Fibroblast of lung (primary cell): Measurements from ENCODE around the gene TIAM1. TPM values are rescaled to one million over a fixed set of nuclear protein-coding genes. Genes with fewer than 3 reads are reported as not detected.

Experiments used
- DNase-seq, 2 donors: peaks; one replicate each; pipeline versions ENCODE4 v3.0.0 to v3.0.0-alpha.2; 2010; ENCODE audit warnings: low read depth in 2 of 2
- H2AFZ ChIP-seq: 2 replicates; pipeline ENCODE4 v1.5.1; 2012; ENCODE audit warnings: low read length, control low read depth, inconsistent platforms
- H3K27ac ChIP-seq: 2 replicates; pipeline ENCODE4 v1.5.1; 2011; ENCODE audit warnings: low read length, control low read depth; ENCODE audit not compliant: insufficient read depth
- H3K27me3 ChIP-seq: 2 replicates; pipeline ENCODE4 v1.5.1; 2011; ENCODE audit warnings: mild to moderate bottlenecking, low read length; ENCODE audit not compliant: control insufficient read depth, insufficient read depth
- H3K36me3 ChIP-seq: 2 replicates; pipeline ENCODE4 v1.5.1; 2011; ENCODE audit warnings: low read length; ENCODE audit not compliant: control insufficient read depth, insufficient read depth
- H3K4me1 ChIP-seq: 2 replicates; pipeline ENCODE4 v1.5.1; 2011; ENCODE audit warnings: low read length; ENCODE audit not compliant: control insufficient read depth, insufficient read depth; ENCODE audit errors: extremely low read depth
- H3K4me2 ChIP-seq: 2 replicates; pipeline ENCODE4 v1.5.1; 2011; ENCODE audit warnings: low read length, control low read depth; ENCODE audit not compliant: insufficient read depth; ENCODE audit errors: extremely low read depth
- H3K4me3 ChIP-seq, 4 experiments: fragments of 200-600 bp in 1 of 4; sonication (generic) in 1 of 4; replicated peaks in 1 of 4; 2 replicates each; pipeline ENCODE4 v1.5.1; 2011 to 2016; ENCODE audit warnings: low read length in 4 of 4, low read depth in 3 of 4, mild to moderate bottlenecking in 3 of 4, control low read depth in 2 of 4, inconsistent platforms in 1 of 4, mixed read lengths in 1 of 4; ENCODE audit not compliant: insufficient read depth in 1 of 4; ENCODE audit errors: control extremely low read depth in 1 of 4
- H3K79me2 ChIP-seq: 2 replicates; pipeline ENCODE4 v1.5.1; 2012; ENCODE audit warnings: mild to moderate bottlenecking, low read length, inconsistent platforms; ENCODE audit not compliant: control insufficient read depth, insufficient read depth
- H3K9ac ChIP-seq: 2 replicates; pipeline ENCODE4 v1.5.1; 2011; ENCODE audit warnings: mild to moderate bottlenecking, low read length, control low read depth; ENCODE audit not compliant: insufficient read depth
- H3K9me3 ChIP-seq: 2 replicates; pipeline ENCODE4 v1.5.1; 2012; ENCODE audit warnings: low read depth, low read length; ENCODE audit not compliant: control insufficient read depth, insufficient read depth
- H4K20me1 ChIP-seq: 2 replicates; pipeline ENCODE4 v1.5.1; 2011; ENCODE audit warnings: low read length; ENCODE audit not compliant: control insufficient read depth, insufficient read depth; ENCODE audit errors: extremely low read depth
- EZH2 ChIP-seq: IDR thresholded peaks from 2 replicates; pipeline ENCODE4 v1.5.1; 2012; ENCODE audit warnings: low read length, control low read depth, mild to moderate bottlenecking; ENCODE audit errors: missing control alignments
- polyA plus RNA-seq, 2 donors: library from polyadenylated mRNA; depleted of rRNA in 1 of 2; stranded (reverse) in 1 of 2; unstranded in 1 of 2; fragments of >200 nt; gene quantifications; 2 replicates each; pipeline ENCODE4 v1.2.1, GENCODE V29; 2011 to 2012; ENCODE audit warnings: missing spikeins in 1 of 2
- total RNA-seq: library from RNA; depleted of rRNA; stranded (reverse); fragments of >200 nt; gene quantifications from 2 replicates; pipeline ENCODE4 v1.2.1, GENCODE V29; 2014
- TF ChIP-seq, protein P1 (sequence below), 2 donors: IDR thresholded peaks in 1 of 2; conservative IDR thresholded peaks in 1 of 2; 1 replicate in 1 of 2; 2 replicates in 1 of 2; pipeline ENCODE4 v1.5.1; 2011 to 2012; ENCODE audit warnings: low read length in 2 of 2, control low read depth in 1 of 2, inconsistent platforms in 1 of 2, low read depth in 1 of 2, mild to moderate bottlenecking in 1 of 2

The TIAM1 gene
- total and polyA plus RNA-seq, 2 donors (not counting 1 experiment from before 2014, with no cell fraction given) = under 0.01 to 0.52 TPM

DNA sequence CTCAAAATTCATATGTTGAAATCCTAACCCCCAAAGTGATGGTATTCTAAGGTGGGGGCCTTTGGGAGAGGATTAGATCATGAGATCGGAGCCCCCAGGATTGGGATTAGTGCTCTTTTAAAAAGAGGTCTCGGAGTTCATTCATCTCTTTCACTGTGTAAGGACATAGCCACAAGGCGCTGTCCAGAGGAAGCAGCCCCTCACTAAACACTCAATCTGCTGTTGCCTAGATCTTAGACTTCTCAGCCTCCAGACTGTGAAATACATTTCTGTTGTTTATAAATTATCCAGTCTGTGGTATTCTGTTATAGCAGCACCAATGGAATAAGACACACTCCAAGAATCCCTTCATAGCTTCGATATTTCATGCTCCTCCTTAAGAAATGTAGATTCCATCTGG lies 12.4 kb upstream of the TIAM1 start:
- Histone ChIP-seq H3K9ac (no peak overlapping the region), H3K27ac (no peak overlapping the region), H3K79me2 (no peaks in the 10 kb centered on the region), H3K36me3 (no peaks in the 10 kb centered on the region), H3K4me1 (peaks cover 2% of the 10 kb centered on the region), H3K4me3 (no peak overlapping the region), H3K27me3 (no peaks in the 10 kb centered on the region), H2AFZ (no peak overlapping the region), H3K4me2 (no peak overlapping the region), H3K9me3 (no peaks in the 10 kb centered on the region), H4K20me1 (no peaks in the 10 kb centered on the region)
- TF ChIP-seq, protein P1, sequence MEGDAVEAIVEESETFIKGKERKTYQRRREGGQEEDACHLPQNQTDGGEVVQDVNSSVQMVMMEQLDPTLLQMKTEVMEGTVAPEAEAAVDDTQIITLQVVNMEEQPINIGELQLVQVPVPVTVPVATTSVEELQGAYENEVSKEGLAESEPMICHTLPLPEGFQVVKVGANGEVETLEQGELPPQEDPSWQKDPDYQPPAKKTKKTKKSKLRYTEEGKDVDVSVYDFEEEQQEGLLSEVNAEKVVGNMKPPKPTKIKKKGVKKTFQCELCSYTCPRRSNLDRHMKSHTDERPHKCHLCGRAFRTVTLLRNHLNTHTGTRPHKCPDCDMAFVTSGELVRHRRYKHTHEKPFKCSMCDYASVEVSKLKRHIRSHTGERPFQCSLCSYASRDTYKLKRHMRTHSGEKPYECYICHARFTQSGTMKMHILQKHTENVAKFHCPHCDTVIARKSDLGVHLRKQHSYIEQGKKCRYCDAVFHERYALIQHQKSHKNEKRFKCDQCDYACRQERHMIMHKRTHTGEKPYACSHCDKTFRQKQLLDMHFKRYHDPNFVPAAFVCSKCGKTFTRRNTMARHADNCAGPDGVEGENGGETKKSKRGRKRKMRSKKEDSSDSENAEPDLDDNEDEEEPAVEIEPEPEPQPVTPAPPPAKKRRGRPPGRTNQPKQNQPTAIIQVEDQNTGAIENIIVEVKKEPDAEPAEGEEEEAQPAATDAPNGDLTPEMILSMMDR (conservative IDR thresholded peaks at IDR 0.05 in 1 of 2, IDR thresholded peaks at IDR 0.05 in 1 of 2; ENCODE audit: low read depth in 1 of 2, low read length in 2 of 2) = no peak
- no peak for TF ChIP-seq EZH2
- DNase-seq = no peak

- no peak for TF ChIP-seq EZH2
- TF ChIP-seq, protein P1 (conservative IDR thresholded peaks at IDR 0.05 in 1 of 2, IDR thresholded peaks at IDR 0.05 in 1 of 2; ENCODE audit: low read depth in 1 of 2, low read length in 2 of 2) = no peak
- no peaks in the 10 kb centered on the region for H4K20me1 ChIP-seq
- DNase-seq = peak; percentile 57 to 98
- no peaks in the 10 kb centered on the region for H3K79me2 ChIP-seq
- no peak overlapping the region for H3K4me3 ChIP-seq
- H3K9ac ChIP-seq = no peak overlapping the region
- H3K27me3 ChIP-seq = no peaks in the 10 kb centered on the region
- no peak overlapping the region for H3K27ac ChIP-seq
- peak overlapping the region; percentile 25 for H3K4me2 ChIP-seq
- no peaks in the 10 kb centered on the region for H3K36me3 ChIP-seq
- H2AFZ ChIP-seq = no peak overlapping the region
- peaks cover 2% of the 10 kb centered on the region for H3K4me1 ChIP-seq
- no peaks in the 10 kb centered on the region for H3K9me3 ChIP-seq
Measured at GRCh38 chr21:31354604-31355443, 10.8 kb upstream of the TIAM1 start.

- Histone ChIP-seq H2AFZ (no peak overlapping the region), H3K9me3 (no peaks in the 10 kb centered on the region), H3K27me3 (no peaks in the 10 kb centered on the region), H3K36me3 (no peaks in the 10 kb centered on the region), H3K4me3 (no peak overlapping the region), H4K20me1 (no peaks in the 10 kb centered on the region), H3K4me2 (no peak overlapping the region), H3K79me2 (no peaks in the 10 kb centered on the region), H3K27ac (no peak overlapping the region), H3K4me1 (peaks cover 2% of the 10 kb centered on the region), H3K9ac (no peak overlapping the region)
- no peak for TF ChIP-seq EZH2
- TF ChIP-seq, protein P1 (conservative IDR thresholded peaks at IDR 0.05 in 1 of 2, IDR thresholded peaks at IDR 0.05 in 1 of 2; ENCODE audit: low read depth in 1 of 2, low read length in 2 of 2) = no peak
- DNase-seq = no peak
Measured at GRCh38 chr21:31354122-31354521, 10.1 kb upstream of the TIAM1 start.
